Bronchial epithelial cell (primary cell): ENCODE measurements around the gene CMIP. TPM values are rescaled to one million over a fixed set of nuclear protein-coding genes. Genes with fewer than 3 reads are reported as not detected.

Source experiments
- DNase-seq: peaks from one replicate; pipeline ENCODE4 v3.0.0-alpha.2; 2010; ENCODE audit warnings: low read depth
- FAIRE-seq: peaks from 2 replicates; lab custom pipeline; 2011; peaks lifted over from hg19 to GRCh38; lab: Jason Lieb, UNC
- H3K27me3 ChIP-seq: 2 replicates; pipeline ENCODE4 v1.5.1; 2011; ENCODE audit warnings: low read length; ENCODE audit not compliant: control insufficient read depth, insufficient read depth
- H3K36me3 ChIP-seq: 2 replicates; pipeline ENCODE4 v1.5.1; 2011; ENCODE audit warnings: low read length; ENCODE audit not compliant: control insufficient read depth, insufficient read depth
- H3K4me3 ChIP-seq: 2 replicates; pipeline ENCODE4 v1.5.1; 2011; ENCODE audit warnings: mild to moderate bottlenecking, low read depth, low read length, control low read depth
- CTCF ChIP-seq: IDR thresholded peaks from 2 replicates; pipeline ENCODE4 v1.5.1; 2011; ENCODE audit warnings: mild to moderate bottlenecking, moderate library complexity, low read length, control low read depth, inconsistent platforms; ENCODE audit not compliant: insufficient read depth, severe bottlenecking
- total RNA-seq: library from RNA; depleted of rRNA; stranded (reverse); fragments of >200 nt; gene quantifications from 2 replicates; pipeline ENCODE4 v1.2.1, GENCODE V29; 2014

The CMIP gene
- total RNA-seq, 1 donor from 2014 or later: 21.1 TPM

DNA sequence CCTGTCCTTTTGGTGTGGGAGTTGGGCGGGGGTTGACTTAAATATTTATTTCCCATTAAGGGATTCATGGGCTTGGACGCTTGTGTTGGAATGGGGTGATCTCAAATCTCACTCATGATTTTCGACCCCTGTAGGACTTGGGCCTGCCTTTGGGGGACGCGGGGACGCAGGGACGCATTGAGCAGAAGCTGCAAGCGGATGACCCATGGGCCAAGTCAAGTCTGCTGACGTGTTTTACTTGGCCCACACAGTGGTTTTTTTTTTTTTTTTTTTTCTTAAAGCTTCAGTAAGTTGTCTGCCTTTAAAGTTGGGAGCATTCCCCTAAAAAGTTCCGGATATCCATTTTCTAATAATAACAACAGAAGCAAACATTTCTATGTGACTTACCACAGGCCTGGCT is 28.9 kb downstream of the CMIP start:
- Histone ChIP-seq H3K4me3 (no peak overlapping the region), H3K36me3 (peaks cover 25% of the 10 kb centered on the region), H3K27me3 (no peaks in the 10 kb centered on the region)
- DNase-seq (no peak), FAIRE-seq (no peak)
- no peak for TF ChIP-seq CTCF

- no peak overlapping the region for H3K4me3 ChIP-seq
- no peak for FAIRE-seq
Measured at GRCh38 chr16:81473969-81474959, 29.7 kb downstream of the CMIP start.

DNA sequence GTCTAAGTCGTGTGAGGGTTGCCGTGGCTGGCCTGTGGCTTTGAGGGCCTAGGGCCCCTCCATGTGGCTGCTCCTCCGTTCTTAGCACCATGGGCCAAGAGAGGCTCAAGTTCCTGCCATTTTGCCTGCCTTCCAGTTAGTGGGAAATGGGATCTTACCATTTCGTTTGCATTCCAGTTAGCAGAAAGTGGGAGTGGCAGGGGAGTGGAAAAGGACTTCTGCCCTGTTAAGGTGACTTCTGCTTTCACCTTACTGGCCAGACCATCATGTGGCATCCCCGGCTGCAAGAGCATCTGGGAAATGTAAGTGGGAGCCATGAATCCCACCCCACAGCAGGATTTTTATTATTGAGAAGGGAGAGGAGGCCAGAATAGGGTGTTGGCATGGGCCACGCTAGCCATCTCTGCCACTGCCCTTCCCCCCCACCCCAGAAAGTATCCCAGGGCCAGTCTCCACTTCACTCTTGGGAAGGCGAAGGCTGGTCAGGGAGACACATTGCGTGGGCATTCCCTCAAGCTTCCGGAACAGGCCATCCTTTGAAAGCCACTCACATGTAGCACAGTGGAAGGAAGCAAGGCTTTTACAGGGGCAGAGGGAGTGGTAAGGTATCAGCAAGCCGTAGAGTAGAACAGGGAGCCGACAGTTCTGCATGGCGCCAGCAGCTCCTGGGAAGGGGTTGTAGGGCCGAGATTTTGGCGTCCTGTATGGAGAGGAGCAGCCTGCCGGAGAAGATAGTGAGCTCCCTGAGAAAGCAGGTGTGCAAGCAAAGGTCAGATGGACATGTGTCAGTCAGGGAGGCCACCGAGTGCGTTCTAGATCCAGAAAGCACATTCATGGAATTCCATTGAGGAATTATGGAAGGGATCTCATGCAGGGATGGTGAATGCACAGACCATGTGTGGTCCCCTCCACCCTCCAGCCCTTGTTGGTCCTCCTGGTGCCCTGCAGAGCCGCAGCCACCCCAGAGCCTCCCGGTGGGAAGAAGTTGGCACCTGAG is 33.4 kb downstream of the CMIP start:
- Histone ChIP-seq H3K4me3 (no peak overlapping the region), H3K36me3 (peaks cover 23% of the 10 kb centered on the region), H3K27me3 (no peaks in the 10 kb centered on the region)
- DNase-seq: no peak
- no peak for TF ChIP-seq CTCF
- no peak for FAIRE-seq

More at GRCh38 chr16:81473969-81474959, 29.7 kb downstream of the CMIP start:
- TF ChIP-seq CTCF: no peak
- H3K27me3 ChIP-seq: no peaks in the 10 kb centered on the region
- H3K36me3 ChIP-seq: peaks cover 30% of the 10 kb centered on the region
- no peak for DNase-seq

GRCh38 chr16:81478876-81479511 is 34.4 kb downstream of the CMIP start:
- Histone ChIP-seq H3K36me3 (peaks cover 22% of the 10 kb centered on the region), H3K27me3 (no peaks in the 10 kb centered on the region), H3K4me3 (no peak overlapping the region)
- no peak for DNase-seq
- TF ChIP-seq CTCF: no peak
- FAIRE-seq: no peak

- no peak for TF ChIP-seq CTCF
- no peak for FAIRE-seq
- Histone ChIP-seq H3K4me3 (no peak overlapping the region), H3K27me3 (no peaks in the 10 kb centered on the region), H3K36me3 (peaks cover 20% of the 10 kb centered on the region)
- no peak for DNase-seq
Measured at GRCh38 chr16:81480606-81481206, 36.1 kb downstream of the CMIP start.
